ENCODE measurements around the gene LHX6. TPM values are rescaled to one million over a fixed set of nuclear protein-coding genes. Genes with fewer than 3 reads are reported as not detected.

The LHX6 gene
- total RNA-seq, 1 experiment from 2014 or later, result 1.5 TPM

- CTCF ChIA-PET, result no interaction called here
- no peak for ATAC-seq
- no peaks in the 10 kb centered on the region for H3K9me3 Mint-ChIP-seq
- no peaks in the 10 kb centered on the region for H3K27me3 Mint-ChIP-seq (ENCODE audit: low read depth)
- DNase-seq (ENCODE audit: low spot score), result no peak
- H3K4me3 Mint-ChIP-seq, result no peak overlapping the region
- TF ChIP-seq USF1 (CRISPR knock-in tag; IDR thresholded peaks at IDR 0.05), result no peak
- no peak for TF ChIP-seq MYBL2 (CRISPR knock-in tag; IDR thresholded peaks at IDR 0.05)
- peaks cover 53% of the 10 kb centered on the region for H3K36me3 Mint-ChIP-seq
- H3K27ac Mint-ChIP-seq, result no peak overlapping the region
- H3K4me1 Mint-ChIP-seq, result peaks cover 4% of the 10 kb centered on the region; the same call in 1 of the 2 replicates
- POLR2A ChIA-PET, result no interaction called here
Observed at GRCh38 chr9:122246666-122247065, 17.9 kb upstream of the LHX6 start.

GRCh38 chr9:122244349-122244748 lies 15.6 kb upstream of the LHX6 start:
- Mint-ChIP-seq H3K4me3 (no peak overlapping the region), H3K27ac (no peak overlapping the region), H3K4me1 (no peaks in the 10 kb centered on the region), H3K36me3 (peaks cover 50% of the 10 kb centered on the region), H3K27me3 (ENCODE audit: low read depth) (no peaks in the 10 kb centered on the region), H3K9me3 (no peaks in the 10 kb centered on the region)
- no peak for DNase-seq (ENCODE audit: low spot score)
- ChIA-PET CTCF (no interaction called here), POLR2A (no interaction called here)
- no peak for ATAC-seq
- no peak for TF ChIP-seq PRRX2 (CRISPR knock-in tag; IDR thresholded peaks at IDR 0.05)
- no peak for TF ChIP-seq TP53 (CRISPR knock-in tag; IDR thresholded peaks at IDR 0.05)
- no peak for TF ChIP-seq PRDM15 (CRISPR knock-in tag; IDR thresholded peaks at IDR 0.05)
- no peak for TF ChIP-seq AR (CRISPR knock-in tag; IDR thresholded peaks at IDR 0.05)
- TF ChIP-seq IRF1 (CRISPR knock-in tag; IDR thresholded peaks at IDR 0.05), result no peak
- no peak for TF ChIP-seq FOXJ3 (CRISPR knock-in tag; IDR thresholded peaks at IDR 0.05; ENCODE audit: borderline replicate concordance)
- no peak for TF ChIP-seq TEAD4 (CRISPR knock-in tag; IDR thresholded peaks at IDR 0.05)
- no peak for TF ChIP-seq MLX (CRISPR knock-in tag; IDR thresholded peaks at IDR 0.05)
- TF ChIP-seq ATF3 (CRISPR knock-in tag; conservative IDR thresholded peaks at IDR 0.05), result no peak
- no peak for TF ChIP-seq IRF2 (CRISPR knock-in tag; IDR thresholded peaks at IDR 0.05; ENCODE audit: borderline replicate concordance, low read depth)
- no peak for TF ChIP-seq MYBL2 (CRISPR knock-in tag; IDR thresholded peaks at IDR 0.05)

GRCh38 chr9:122239722-122240121 lies 11.0 kb upstream of the LHX6 start:
- ChIA-PET POLR2A (no interaction called here), CTCF (no interaction called here)
- H3K4me3 Mint-ChIP-seq, result no peak overlapping the region
- H3K9me3 Mint-ChIP-seq, result no peaks in the 10 kb centered on the region
- H3K36me3 Mint-ChIP-seq, result peaks cover 30% of the 10 kb centered on the region
- no peaks in the 10 kb centered on the region for H3K4me1 Mint-ChIP-seq
- DNase-seq (ENCODE audit: low spot score) (no peak), ATAC-seq (no peak)
- H3K27ac Mint-ChIP-seq, result no peak overlapping the region
- TF ChIP-seq IRF2 (CRISPR knock-in tag; IDR thresholded peaks at IDR 0.05; ENCODE audit: borderline replicate concordance, low read depth) (no peak), ZNF138 (CRISPR knock-in tag; conservative IDR thresholded peaks at IDR 0.05) (no peak), PRDM15 (CRISPR knock-in tag; IDR thresholded peaks at IDR 0.05) (no peak), ELF4 (CRISPR knock-in tag; IDR thresholded peaks at IDR 0.05; ENCODE audit: low read depth) (no peak), E2F1 (CRISPR knock-in tag; IDR thresholded peaks at IDR 0.05) (no peak)
- no peaks in the 10 kb centered on the region for H3K27me3 Mint-ChIP-seq (ENCODE audit: low read depth)

Data from WTC11 (cell line).